ENCODE measurements around the gene TMPRSS6. TPM values are rescaled to one million over a fixed set of nuclear protein-coding genes. Genes with fewer than 3 reads are reported as not detected.

Gene TMPRSS6
- total and polyA plus RNA-seq, 9 donors: 0.04 to 2.4 (median 0.33) TPM; not detected in 6

DNA sequence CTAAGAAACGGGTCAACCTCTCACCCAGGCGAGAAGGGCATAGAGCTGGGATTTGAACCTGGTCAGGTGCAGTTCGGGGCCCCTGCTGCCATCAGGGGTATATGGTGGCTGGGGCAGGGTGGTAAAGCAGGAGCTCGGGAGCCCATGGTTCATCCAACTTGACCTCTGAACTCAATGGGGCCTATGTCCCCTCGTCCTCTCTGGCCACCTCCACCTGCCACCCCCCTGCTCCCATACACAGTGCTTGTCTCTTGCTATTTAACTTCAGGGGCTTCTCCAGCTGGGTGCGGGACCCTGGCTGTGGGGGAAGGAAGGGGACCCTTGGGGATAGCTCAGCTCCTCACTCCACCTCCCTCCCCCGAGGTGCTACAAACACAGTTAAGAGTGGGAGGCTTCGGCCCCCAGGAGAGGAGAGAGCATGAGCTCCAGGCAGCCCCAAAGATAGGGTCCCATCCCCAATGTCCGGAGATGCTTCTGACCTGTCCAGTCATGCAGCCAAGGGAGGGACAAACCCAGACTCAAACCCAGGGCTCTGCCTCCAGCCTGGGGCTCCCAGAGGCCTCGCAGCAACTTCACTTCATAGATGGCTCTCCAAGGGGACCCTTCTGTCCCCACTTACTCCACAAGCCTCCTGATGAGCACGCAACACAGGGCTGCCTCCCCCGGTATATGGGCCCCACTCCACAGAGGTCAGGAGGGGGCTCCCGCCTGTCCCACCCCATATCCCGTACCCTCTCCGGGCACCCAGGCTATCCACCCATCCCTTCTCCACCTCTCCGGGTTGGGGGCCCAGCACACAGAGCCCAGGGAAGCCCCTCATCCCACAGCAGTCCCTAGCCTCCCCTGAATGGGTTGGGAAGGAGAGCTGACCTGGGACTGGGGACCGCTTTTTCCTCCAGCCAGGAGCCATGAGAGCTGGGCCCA lies 39.5 kb upstream of the TMPRSS6 start:
- no peak overlapping the region for H3K4me3 ChIP-seq

DNA sequence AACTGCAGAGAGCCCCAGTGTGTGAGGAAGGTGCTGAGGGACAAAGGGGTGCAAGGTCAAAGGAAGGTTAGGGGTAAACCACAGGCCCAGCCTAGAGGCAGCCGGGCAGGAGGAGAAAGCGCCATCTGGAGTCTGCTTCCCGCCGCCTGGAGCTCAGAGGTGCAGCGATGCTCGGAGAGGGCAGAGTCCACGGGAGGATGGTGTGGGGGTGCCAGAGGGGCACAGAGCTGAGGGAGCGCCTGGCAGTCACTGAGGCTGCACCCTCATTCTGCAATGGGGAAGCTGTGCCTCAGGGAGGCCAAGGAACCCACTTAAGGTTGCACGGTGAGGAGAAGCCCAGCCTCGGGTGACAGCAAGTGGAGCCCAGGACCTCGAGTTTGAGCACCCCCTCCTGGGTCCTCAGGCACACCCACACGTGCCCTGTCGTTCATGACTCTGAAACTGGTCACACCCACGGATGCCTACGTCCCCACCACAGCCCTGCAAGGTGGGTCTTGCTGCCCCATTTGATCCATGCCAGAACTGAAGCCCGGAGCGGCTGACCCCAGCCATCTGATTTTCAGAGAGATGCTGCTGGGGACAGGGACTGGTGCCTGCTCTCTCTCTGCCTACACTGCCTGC lies 38.6 kb upstream of the TMPRSS6 start:
- no peak for TF ChIP-seq POLR2A (IDR thresholded peaks at IDR 0.05)
- no peak for TF ChIP-seq CTCF (IDR thresholded peaks at IDR 0.05)
- no peak for TF ChIP-seq EP300 (IDR thresholded peaks at IDR 0.05)
- H3K9me3 ChIP-seq: no peaks in the 10 kb centered on the region
- no peak overlapping the region for H3K4me3 ChIP-seq
- H3K4me1 ChIP-seq (ENCODE audit: insufficient read depth): no peaks in the 10 kb centered on the region
- no peaks in the 10 kb centered on the region for H3K27me3 ChIP-seq
- no peak for DNase-seq
- intact Hi-C loops (cut with DNase I): no loop called here
- no peaks in the 10 kb centered on the region for H3K36me3 ChIP-seq
- WGBS, 3 donors: 58 to 76% (median 63%) methylated on average over 17 of the region's 17 CpGs
- H3K27ac ChIP-seq: no peak overlapping the region

More for the DNA sequence above, 39.5 kb upstream of the TMPRSS6 start:
- WGBS, 3 donors: 77 to 84% (median 80%) methylated on average over 16 to 17 of the region's 17 CpGs
- TF ChIP-seq CTCF (IDR thresholded peaks at IDR 0.05) (no peak), EP300 (IDR thresholded peaks at IDR 0.05) (no peak), POLR2A (IDR thresholded peaks at IDR 0.05) (no peak)
- intact Hi-C loops (cut with DNase I): no loop called here
- Histone ChIP-seq H3K9me3 (no peaks in the 10 kb centered on the region), H3K36me3 (no peaks in the 10 kb centered on the region), H3K27me3 (no peaks in the 10 kb centered on the region), H3K27ac (no peak overlapping the region), H3K4me1 (ENCODE audit: insufficient read depth) (no peaks in the 10 kb centered on the region)
- DNase-seq: no peak

DNA sequence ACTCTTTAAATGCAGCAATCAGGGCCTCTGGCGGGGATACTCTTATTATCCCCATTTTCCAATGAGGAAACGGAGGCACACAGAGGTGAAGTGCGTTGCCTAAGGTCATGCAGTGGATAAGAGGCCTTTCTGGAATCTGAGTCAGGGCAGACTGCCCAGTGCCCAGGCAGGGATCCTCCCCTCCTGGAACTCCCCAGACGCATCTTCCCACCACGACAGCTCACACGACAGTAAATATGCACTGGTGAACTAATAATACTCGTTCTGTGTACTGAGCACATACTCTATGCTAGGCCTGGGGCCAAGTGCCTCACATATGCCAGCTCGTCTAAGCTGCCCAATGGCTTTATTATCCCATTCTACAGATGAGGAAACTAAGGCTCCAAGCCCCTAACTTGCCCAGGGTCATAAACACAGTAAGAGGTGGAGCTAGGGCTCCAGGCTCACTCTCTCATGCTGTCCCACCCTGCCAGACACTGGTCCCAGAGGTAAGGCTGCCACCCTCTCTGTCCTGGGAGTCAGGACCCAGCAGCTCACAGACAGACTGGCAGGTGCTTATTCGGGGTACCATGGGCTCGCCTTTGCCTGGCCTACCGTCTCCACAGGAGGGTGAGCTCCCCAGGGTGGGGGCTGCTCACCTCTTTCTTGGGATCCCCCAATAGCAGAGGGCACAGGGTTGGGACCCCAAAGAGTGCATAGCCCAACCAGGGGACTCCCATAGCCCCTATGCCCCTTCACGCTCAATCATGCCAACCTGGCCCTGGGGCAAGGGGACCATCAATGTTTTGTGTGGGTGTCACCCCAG lies 37.9 kb upstream of the TMPRSS6 start:
- TF ChIP-seq POLR2A (IDR thresholded peaks at IDR 0.05): no peak
- no peak for TF ChIP-seq CTCF (IDR thresholded peaks at IDR 0.05)
- no peak for TF ChIP-seq EP300 (IDR thresholded peaks at IDR 0.05)
- Histone ChIP-seq H3K27me3 (no peaks in the 10 kb centered on the region), H3K4me3 (no peak overlapping the region), H3K9me3 (no peaks in the 10 kb centered on the region), H3K36me3 (no peaks in the 10 kb centered on the region), H3K4me1 (ENCODE audit: insufficient read depth) (no peaks in the 10 kb centered on the region), H3K27ac (no peak overlapping the region)
- 76 to 84% (median 82%) methylated on average over 12 of the region's 12 CpGs for WGBS, 3 donors
- intact Hi-C loops (cut with DNase I): no loop called here
- DNase-seq: no peak

DNA sequence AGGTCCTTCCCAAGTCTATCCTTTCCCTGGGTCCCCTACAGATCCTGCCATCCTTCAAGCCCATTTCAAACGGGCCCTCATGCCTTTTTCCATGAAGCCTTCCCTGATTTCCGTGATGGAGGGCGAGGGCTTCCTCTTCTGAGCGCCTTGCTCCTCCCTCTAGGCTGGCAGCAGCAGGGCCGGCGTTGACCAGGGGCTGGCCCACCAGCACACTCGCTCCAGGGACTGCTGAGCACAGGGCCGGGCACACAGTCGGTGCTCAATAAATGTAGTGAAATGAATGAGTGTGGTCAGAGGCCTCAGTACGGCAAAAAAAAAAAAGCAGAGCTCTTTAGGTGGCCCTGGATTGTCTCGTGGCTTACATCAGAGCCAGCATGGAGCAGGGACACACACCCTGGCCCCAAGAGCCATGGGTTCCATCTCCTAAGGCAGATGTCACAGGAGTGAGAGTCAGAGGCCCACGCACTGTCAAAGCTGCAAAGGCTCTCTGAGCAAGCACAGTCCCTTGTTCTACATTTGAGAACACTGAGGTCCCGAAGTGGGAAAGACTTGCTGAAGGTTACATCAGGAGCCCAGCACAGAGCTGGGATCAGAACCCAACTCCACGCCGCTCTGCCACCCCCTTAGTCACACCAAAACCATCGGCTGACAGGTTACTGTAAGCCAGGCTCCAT lies 37.1 kb upstream of the TMPRSS6 start:
- Histone ChIP-seq H3K4me1 (ENCODE audit: insufficient read depth) (no peaks in the 10 kb centered on the region), H3K27me3 (no peaks in the 10 kb centered on the region), H3K36me3 (no peaks in the 10 kb centered on the region), H3K4me3 (no peak overlapping the region), H3K27ac (no peak overlapping the region), H3K9me3 (no peaks in the 10 kb centered on the region)
- intact Hi-C loops (cut with DNase I): no loop called here
- WGBS, 3 donors: 79 to 92% (median 87%) methylated on average over 16 of the region's 16 CpGs
- no peak for TF ChIP-seq CTCF (IDR thresholded peaks at IDR 0.05)
- no peak for TF ChIP-seq POLR2A (IDR thresholded peaks at IDR 0.05)
- no peak for TF ChIP-seq EP300 (IDR thresholded peaks at IDR 0.05)
- DNase-seq: no peak
